ENCODE measurements around the gene ENC1. TPM values are rescaled to one million over a fixed set of nuclear protein-coding genes. Genes with fewer than 3 reads are reported as not detected.

ENC1 gene
- total RNA-seq, 2 donors from 2014 or later: 34.0 to 116 TPM

- TF ChIP-seq POLR2A (IDR thresholded peaks at IDR 0.05): no peak
- no peak for TF ChIP-seq CTCF (IDR thresholded peaks at IDR 0.05)
- no peaks in the 10 kb centered on the region for H3K4me1 ChIP-seq
- intact Hi-C loops (cut with DNase I): no loop called here
- no peak overlapping the region for H3K4me3 ChIP-seq
- H3K27me3 ChIP-seq: no peaks in the 10 kb centered on the region
- no peak overlapping the region for H3K27ac ChIP-seq
- no peaks in the 10 kb centered on the region for H3K9me3 ChIP-seq
- H3K36me3 ChIP-seq (replicated peaks in 1 of 2; ENCODE audit: insufficient read depth in 1 of 2, low read depth in 2 of 2): no peaks in the 10 kb centered on the region
- no peak for DNase-seq
- ATAC-seq: no peak
- 84 to 91% methylated on average over 4 of the region's 4 CpGs for WGBS, 2 donors
Measured at GRCh38 chr5:74587300-74587699, 53.2 kb downstream of the ENC1 start.

GRCh38 chr5:74586856-74587255, 53.7 kb downstream of the ENC1 start:
- Histone ChIP-seq H3K4me3 (no peak overlapping the region), H3K9me3 (no peaks in the 10 kb centered on the region), H3K27ac (no peak overlapping the region), H3K27me3 (no peaks in the 10 kb centered on the region), H3K4me1 (peaks cover 4% of the 10 kb centered on the region), H3K36me3 (replicated peaks in 1 of 2; ENCODE audit: insufficient read depth in 1 of 2, low read depth in 2 of 2) (no peaks in the 10 kb centered on the region)
- no peak for TF ChIP-seq CTCF (IDR thresholded peaks at IDR 0.05)
- TF ChIP-seq POLR2A (IDR thresholded peaks at IDR 0.05): no peak
- intact Hi-C loops (cut with DNase I): no loop called here
- DNase-seq (no peak), ATAC-seq (no peak)
- WGBS, 2 donors: 78 to 83% methylated on average over 1 of the region's 1 CpG

- WGBS, 2 donors: 67 to 78% methylated on average over 4 of the region's 4 CpGs
- DNase-seq: no peak
- H3K4me1 ChIP-seq: peaks cover 25% of the 10 kb centered on the region
- no peaks in the 10 kb centered on the region for H3K36me3 ChIP-seq (replicated peaks in 1 of 2; ENCODE audit: insufficient read depth in 1 of 2, low read depth in 2 of 2)
- H3K4me3 ChIP-seq: no peak overlapping the region
- TF ChIP-seq CTCF (IDR thresholded peaks at IDR 0.05) (no peak), POLR2A (IDR thresholded peaks at IDR 0.05) (no peak)
- ATAC-seq: no peak
- H3K27ac ChIP-seq: no peak overlapping the region
- intact Hi-C loops (cut with DNase I): no loop called here
- no peaks in the 10 kb centered on the region for H3K9me3 ChIP-seq
- no peaks in the 10 kb centered on the region for H3K27me3 ChIP-seq
Measured at GRCh38 chr5:74582853-74583252, 57.7 kb downstream of the ENC1 start.

- TF ChIP-seq CTCF (IDR thresholded peaks at IDR 0.05) (no peak), POLR2A (IDR thresholded peaks at IDR 0.05) (no peak)
- 90% methylated on average over 3 to 4 of the region's 4 CpGs for WGBS, 2 donors
- Histone ChIP-seq H3K36me3 (replicated peaks in 1 of 2; ENCODE audit: insufficient read depth in 1 of 2, low read depth in 2 of 2) (no peaks in the 10 kb centered on the region), H3K9me3 (no peaks in the 10 kb centered on the region), H3K4me3 (no peak overlapping the region), H3K4me1 (peaks cover 30% of the 10 kb centered on the region), H3K27me3 (no peaks in the 10 kb centered on the region), H3K27ac (peak overlapping the region in 1 of 4 donors; percentile 25)
- ATAC-seq: no peak
- intact Hi-C loops (cut with DNase I): no loop called here
- no peak for DNase-seq
Measured at GRCh38 chr5:74581988-74582365, 58.6 kb downstream of the ENC1 start.

- Histone ChIP-seq H3K4me3 (no peak overlapping the region), H3K4me1 (peaks cover 31% of the 10 kb centered on the region), H3K36me3 (replicated peaks in 1 of 2; ENCODE audit: insufficient read depth in 1 of 2, low read depth in 2 of 2) (no peaks in the 10 kb centered on the region), H3K27me3 (no peaks in the 10 kb centered on the region), H3K9me3 (no peaks in the 10 kb centered on the region), H3K27ac (peak overlapping the region in 2 of 4 donors; percentile 25 to 45)
- 57 to 67% methylated on average over 3 of the region's 3 CpGs for WGBS, 2 donors
- DNase-seq (no peak), ATAC-seq (no peak)
- intact Hi-C loops (cut with DNase I): no loop called here
- TF ChIP-seq CTCF (IDR thresholded peaks at IDR 0.05) (no peak), POLR2A (IDR thresholded peaks at IDR 0.05) (no peak)
Measured at GRCh38 chr5:74580729-74581109, 59.8 kb downstream of the ENC1 start.

All from body of pancreas (tissue), 4 donors.